ENCODE results near the gene CDC42BPB.

- no peak for TF ChIP-seq POLR2A (IDR thresholded peaks at IDR 0.05)
- TF ChIP-seq, protein P1, sequence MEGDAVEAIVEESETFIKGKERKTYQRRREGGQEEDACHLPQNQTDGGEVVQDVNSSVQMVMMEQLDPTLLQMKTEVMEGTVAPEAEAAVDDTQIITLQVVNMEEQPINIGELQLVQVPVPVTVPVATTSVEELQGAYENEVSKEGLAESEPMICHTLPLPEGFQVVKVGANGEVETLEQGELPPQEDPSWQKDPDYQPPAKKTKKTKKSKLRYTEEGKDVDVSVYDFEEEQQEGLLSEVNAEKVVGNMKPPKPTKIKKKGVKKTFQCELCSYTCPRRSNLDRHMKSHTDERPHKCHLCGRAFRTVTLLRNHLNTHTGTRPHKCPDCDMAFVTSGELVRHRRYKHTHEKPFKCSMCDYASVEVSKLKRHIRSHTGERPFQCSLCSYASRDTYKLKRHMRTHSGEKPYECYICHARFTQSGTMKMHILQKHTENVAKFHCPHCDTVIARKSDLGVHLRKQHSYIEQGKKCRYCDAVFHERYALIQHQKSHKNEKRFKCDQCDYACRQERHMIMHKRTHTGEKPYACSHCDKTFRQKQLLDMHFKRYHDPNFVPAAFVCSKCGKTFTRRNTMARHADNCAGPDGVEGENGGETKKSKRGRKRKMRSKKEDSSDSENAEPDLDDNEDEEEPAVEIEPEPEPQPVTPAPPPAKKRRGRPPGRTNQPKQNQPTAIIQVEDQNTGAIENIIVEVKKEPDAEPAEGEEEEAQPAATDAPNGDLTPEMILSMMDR (IDR thresholded peaks at IDR 0.05) = no peak
These were observed 42.7 kb downstream of the CDC42BPB start for GRCh38 chr14:103014466-103015228.
